HG02938 (cell line): ENCODE measurements around the gene MUC5AC.

Experiments used
- ATAC-seq: cut with Tn5 transposase; IDR thresholded peaks from one replicate; pipeline ENCODE4 v1.9.1; 2021; ENCODE audit warnings: mild to moderate bottlenecking, moderate library complexity; ENCODE audit not compliant: unreplicated experiment

Gene MUC5AC

DNA sequence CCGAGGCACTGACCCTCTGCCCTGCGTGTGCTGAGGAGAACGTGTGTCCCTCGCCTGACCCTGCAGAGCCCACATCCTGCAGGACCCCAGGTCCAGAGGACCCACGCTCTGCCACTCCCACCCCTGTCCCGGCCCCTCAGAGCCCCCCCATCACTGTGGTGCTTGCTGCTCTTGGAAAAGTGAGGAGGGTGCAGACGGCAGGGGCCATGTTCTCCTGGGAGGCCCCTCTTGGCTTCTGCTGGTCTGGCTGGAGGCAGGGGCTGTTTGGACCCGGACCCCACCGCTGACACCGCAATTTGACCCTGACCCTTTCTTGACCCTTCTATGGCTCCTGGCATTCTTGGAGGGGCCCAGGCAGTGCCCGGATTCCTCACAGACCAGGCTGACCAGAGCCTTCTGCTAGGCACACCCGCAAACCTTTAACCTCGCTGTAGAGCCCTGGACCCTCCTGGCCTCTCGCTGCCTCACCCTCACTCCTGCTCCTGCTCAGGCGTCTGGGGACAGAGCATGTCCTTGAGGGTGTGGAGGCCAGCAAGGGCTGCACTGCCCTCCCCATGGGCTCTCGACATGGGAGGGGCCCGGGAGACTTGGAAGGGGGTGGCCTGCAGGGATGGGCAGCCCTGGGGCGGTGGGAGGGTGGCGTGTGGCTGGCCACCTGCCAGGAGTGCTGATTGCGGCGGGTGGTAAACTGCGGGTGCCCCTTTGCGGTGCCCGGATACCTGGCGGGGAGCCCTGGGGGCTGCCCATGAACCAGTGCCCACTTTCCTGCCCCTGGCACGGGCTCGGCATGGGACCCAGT is 37.0 kb upstream of the MUC5AC start:
- ATAC-seq = no peak

DNA sequence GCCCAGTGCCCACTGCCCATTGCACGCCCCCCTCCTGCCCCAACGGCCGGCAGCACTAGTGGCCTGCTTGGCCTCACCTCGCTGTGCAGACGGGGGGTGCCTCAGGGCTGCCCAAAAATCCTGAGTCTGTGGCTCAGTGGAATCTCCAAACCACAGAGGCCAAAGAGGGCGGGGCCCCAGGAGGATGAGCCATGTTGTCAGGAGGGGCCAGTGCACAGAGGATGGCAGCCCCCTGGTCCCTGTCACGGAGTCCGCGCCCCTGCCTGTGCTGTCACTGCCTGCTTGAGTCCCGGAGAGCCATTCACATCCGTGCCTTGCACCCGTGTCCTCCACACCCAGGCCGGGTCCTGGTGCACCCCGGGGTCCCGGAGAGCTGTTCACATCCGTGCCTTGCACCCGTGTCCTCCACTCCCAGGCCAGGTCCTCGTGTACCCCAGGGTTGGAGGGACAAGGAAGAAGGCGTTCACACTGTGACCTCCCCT is 36.4 kb upstream of the MUC5AC start:
- no peak for ATAC-seq

DNA sequence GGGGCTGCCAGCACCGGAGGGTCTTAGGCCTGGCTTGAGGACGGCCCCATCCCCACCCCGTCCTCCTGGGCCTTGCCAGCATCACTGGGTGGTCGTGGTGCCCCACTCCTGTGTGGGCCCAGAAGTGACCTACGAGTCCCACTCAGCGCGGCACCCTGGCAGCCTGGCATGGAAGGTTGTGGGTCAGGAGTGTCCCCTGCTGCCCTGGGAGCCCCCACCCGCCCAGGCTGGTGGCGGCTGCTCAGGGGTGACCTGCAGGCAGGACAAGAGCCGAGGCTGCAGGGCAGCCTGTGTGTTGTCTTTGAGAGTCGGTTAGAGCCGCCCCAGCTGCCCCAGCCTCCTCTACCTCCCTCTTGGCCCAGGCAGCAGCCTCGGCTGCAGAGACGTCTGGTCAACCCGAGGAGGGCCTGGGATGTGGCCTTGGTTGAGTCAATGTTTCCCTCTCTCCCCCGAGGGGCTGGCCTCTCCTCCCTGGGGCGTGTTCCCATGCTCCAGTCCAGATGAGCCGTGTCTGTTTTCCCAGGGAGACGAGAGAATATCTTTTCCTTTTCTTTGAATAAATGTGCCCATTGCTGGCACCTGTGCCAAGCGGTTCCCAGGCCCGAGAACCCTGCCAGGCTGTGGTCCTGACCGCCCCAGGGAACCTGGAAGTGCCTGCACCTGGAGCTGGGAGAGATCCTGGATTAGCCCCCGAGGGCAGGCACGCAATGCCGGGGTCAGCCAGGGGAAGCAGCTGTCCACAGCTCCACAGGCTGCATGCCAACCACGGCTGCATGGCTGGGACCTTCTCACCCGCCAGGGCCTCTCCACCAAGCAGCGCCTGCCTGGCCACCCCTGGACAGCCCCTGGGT is 35.7 kb upstream of the MUC5AC start:
- no peak for ATAC-seq

DNA sequence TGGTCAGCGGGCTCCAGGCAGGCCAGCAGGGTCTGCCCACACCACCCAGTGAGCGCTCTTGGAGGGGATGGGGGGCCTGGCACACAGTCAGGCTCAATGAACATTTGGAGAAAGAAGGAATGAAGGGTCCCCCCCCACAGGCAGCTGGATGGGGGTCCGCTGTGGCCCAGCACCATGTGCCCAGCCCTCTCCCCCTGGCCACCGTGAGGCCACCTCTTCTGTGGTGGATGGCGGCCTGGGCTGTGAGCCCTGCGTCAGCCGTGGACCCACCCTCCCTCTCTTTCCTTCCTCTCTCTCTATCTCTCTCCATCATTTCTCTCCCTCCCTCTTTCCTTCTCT is 35.1 kb upstream of the MUC5AC start:
- ATAC-seq = no peak

DNA sequence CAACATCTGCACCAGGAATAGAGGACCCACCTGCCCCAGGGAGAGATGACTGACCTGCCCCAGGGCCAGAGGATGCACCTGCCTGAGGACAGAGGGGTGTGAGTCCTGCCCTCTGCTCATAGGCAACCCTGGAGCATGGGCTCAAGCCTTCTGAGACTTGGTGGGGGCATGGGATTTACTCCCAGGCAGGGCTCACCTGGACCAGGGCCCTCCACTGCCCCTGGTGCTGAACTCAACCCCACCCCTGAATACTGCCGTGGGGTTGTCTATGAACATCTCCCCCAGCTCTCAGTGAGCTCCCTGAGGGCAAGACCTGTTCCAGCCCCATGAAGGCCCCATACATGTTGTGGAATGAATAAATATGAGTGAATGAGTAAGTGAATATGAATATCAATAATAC is 33.8 kb upstream of the MUC5AC start:
- ATAC-seq = no peak

DNA sequence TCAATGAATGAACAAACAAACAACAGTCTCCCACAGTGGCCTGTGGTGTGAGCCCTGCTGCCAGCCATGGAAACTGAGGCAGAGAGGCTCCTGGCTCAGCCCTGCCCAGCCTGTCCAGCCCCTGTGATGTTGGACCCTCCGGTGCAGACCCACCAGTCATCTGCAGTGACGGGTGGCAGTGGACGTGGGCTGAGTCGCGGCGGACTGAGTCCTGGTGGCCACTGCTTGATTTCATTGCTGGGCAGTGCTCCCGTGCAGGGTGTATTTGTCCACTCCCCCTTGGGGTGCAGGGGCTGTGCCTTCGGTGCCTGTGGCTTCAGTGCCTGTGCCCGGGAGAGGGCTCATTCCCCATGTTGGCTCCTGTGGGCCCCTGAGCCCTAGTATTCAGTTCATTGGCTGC is 31.9 kb upstream of the MUC5AC start:
- no peak for ATAC-seq

DNA sequence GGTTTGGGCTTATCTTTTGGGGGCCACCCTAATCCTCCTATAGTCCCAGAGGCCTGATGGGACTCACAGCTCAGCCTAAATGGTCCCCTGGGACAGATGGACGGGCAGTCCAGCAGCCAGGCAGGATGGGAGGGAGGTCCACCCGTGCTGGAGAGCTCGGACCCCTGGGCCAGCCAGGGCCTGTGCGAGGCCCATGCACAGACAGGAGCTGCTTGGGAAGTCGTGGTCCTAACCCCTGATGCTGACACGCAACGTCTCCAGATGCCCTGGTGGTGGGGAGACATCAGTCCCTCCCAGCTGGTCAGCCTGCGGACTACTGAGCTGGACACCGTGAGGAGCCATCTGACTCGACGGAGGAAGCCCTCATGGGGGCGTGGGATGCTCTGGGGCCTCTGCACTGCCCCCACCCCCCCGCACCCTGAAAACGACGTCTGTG is 31.2 kb upstream of the MUC5AC start:
- no peak for ATAC-seq

DNA sequence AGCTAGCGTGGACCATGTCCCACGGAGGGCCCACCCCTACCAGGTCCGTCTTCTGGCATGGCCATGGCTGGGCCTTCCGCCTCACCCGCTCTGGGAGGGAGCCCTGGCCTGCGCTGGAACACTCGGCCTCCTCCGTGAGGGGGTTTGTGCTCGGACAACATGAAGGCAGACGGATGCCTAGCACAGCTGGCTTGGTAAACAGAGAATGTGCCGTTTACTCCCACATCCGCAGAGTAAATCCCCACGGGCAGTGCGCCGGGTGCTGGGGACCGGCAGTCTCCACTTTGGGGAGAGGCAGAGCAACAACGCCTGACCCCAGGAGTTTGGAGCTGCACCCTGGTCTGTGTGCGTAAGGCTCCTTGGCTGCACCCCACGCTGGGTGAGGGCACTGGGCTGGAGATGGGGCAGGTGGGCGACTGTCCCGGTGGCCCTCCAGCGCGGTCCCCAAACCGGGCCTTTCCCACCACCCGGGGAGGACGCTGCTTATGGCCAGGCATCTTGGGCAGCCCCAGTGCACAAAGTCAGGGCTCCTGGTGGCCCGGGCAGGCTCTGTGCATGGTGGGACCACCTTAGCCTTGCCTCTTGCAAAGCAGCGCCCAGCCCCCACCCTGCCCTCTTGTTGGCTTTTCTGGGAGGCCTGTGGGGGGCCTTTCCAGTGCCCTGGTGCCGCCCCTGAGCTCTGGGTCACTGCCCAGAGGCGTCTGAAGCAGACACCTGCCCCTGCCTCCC is 30.7 kb upstream of the MUC5AC start:
- no peak for ATAC-seq

DNA sequence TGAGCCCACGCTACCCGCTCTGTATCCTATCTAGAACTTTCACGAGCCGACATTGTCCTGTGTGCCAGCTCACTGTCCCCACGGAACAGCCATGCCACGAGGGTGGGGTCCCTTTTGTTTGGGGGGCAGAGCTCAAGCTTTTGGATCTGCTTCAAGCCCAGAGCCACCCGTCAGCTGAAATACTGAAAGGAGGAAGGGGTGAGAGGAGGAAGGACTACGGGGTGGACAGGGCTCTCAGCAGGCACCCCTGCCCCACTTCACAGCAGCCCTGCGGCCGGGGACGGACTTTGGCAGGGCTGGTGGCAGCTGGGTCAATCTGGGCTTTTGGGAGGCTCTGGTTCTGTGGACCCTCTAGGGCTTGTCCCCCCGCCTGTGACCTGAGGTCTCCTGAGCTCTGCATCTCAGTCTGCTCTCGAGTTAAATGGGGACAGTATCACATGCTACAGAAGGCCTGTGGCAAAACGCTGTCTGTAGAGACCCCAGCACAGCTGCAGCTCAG is 30.0 kb upstream of the MUC5AC start:
- ATAC-seq = no peak

DNA sequence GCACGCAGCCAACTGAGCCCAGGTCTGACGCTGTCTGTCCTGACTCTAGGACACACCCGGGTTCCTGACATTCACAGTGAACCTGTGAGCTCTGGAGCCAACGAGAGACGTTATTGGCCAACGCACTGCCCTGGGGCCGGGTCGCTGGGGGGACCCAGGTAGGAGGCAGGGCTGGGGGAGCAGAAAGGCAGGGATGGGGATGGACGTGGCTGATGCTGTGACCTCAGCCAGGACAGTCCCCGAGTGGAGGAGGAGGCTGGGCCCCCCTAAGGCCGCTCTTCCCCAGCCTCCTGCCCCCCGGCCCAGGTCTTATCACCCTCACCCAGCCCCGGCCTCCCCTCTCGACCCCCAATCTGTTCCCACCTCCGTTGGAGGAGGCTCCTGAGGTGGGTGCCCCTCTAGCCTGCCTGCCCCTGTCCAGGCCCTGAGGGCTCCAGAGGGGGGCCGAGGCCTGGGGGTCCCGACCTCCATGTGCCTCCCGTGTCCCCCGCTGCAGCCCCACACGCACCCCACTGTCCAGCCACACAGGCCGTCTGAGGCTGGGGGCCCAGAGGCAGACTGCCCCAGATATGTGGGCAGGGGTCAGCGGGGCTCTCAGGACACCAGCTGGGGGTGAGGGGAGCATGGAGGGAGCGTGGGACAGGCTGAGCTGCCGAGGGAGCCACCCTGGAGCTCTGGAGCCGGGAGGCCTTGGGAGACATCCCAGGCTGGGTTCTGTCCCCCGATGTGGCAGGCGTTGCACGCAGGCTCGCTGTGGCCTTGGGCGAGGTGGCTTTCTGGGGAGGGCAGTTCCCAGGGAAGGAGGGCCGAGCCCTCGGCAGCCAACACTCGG is 29.2 kb upstream of the MUC5AC start:
- ATAC-seq = no peak

DNA sequence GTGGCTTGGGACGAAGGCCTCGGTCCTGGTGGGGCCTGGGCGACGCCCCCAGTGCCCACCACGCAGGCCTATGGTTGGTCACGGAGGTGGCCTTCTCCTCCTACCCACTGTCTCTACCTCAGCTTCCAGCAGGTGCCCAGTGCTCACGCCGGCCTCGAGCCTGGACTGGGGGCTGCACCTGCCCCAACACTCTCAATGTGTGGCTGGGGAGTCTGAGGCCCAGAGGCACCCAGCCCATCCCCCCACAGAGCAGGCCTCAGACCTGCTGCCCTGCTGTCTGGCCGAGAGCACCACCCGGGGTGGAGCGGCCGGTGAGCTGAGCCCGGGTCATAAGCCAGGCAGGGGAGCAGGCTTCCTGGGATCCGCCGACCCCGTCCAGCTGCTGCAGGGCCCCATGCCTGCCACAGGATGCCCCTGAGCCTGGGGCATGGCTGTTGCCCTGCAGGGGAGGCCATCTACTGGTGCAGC is 28.6 kb upstream of the MUC5AC start:
- ATAC-seq = no peak

DNA sequence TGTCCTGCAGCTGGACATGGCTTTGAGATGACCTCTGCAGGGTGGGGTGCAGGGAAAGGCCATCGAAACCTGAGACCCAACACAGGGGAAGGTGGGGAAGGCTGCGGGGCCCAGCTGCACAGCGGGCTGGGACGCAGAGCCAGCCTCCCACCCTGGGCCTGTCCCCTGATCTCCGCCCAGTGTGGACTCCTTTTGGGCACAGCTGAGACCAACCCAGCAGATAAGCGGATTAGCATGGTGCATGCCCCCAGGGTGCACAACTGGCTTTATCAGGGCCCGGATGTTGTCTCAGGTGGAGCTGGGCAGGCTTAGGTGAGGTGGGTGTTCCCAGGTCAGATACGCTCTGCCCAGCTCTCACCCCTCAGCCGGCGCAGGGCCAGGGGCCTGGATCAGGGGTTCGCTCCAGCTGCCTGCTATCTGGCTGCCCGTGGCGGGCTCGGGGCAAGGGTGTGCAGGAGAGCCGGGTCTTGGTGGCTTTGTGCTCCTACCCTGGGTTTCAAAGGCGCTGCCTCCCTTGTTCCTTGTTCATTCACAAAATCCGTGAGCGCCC is 28.1 kb upstream of the MUC5AC start:
- ATAC-seq = no peak

DNA sequence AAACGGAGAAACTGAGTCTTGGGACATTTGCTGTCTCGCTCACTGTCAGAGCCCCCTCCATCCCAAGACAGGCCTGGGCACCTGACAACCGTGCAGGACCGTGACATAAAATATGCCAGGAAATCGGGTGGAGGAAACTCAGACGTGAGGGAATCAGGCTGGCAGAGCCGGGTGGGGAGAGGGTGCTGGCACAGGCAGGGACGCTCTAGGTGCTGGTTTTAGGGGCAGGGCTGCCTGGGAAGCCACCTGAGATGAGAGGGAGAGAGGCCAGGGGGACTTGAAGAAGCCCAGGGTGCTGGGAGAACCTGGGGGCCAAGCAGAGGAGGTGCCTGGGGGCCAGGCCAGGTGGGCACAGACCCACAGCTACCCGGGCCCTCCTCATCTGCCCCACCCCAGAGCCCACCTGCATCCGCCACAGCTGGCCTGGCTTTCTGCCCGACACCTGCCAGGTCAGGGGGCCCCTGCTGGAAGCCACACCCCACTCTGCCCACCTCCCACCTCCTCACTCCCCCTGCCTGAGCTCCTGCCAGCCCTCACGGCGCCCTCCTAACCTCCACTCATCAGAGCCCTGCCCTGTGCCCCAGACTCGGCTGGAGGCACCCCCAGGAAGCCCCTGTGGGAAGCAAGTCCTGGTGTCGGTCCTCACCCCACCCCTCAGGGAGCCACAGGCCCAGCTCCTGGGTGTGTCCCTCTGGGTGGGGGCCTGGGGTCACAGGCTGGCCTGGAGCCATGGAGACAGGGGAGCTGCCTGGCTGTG is 27.3 kb upstream of the MUC5AC start:
- ATAC-seq = no peak

DNA sequence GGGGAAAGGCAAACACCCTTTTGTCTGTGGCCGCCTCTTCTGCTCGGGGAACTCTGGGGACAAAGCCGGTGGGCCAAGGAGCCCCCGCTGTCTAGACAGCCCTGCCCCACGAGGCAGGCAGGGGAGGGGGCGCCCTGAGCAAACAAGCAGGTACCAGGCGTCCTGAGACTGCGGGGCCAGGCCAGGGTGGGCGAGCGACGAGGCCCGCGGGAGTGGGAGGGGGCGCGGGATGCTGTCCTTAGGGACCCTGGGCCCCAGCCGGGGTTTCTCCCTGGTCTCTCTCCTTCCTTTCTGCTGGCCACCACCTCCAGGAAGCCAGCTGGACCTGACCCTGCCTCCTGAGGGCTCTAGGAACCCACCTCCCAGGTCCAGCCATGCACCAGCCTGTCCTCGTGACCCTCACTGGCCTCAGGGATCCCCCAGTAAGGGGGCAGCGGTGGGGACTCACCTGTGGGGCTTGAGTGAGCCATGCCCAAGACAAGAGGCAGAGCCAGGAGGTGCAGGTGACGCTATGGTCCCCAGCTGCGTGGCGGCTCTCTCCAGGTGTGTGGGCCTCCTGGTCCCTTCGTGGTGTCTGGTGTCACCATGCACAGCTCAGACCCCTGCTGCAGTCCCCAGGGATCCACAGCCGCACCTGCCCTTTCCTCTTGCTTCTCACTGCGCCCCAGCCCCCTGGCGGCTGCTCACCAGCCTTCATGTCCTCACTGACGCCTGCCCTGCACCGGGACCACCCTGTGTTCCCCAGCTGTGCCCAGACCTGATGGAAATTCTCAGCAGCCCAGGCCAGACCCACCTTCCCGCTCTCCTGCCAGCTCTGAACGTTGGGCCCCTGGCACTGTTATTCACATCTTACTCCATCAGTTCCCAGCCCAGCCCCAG is 26.5 kb upstream of the MUC5AC start:
- ATAC-seq = no peak

DNA sequence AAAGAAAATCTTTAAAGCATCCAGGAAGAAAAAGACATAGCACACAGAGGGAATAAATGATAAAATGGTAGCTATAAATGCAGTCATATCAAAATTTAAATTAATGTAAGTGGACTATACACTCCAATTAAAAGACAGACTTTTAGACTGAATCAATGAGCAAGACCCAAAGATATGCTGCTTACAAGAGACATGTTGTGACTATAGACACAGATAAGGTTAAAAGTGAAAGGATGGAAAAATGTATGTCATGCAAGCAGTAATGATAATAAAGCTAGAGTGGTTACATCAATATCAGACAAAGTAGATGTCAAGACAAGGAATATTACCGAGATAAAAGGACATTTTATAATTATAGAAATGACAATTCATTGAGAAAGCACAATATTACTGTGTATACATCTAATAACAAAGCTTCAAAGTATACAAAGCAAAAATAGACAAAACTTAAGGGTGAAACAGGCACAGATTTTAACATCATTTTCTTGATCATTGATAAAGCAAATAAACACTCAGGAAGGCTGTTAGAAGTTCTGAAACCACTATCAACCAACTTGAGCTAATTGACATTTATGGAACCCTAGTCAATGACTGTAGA is 22.8 kb upstream of the MUC5AC start:
- ATAC-seq = no peak

DNA sequence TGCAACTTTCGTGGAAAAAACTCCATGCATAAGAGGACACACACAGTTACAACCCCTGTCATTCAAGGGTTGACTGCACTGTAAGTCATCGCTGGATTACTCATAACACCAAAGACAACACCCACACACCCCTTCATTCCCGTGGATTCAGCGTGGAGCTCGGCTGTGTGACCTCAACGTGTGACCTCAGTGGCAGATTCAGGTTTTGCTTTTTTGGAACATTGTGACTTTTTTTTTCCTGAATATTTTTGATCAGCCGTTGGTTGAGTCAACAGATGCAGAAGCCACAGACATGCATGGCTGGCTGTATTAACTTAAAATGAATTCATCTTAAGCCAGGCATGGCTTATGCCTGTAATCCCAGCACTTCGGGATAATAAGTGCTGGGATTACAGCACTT is 19.7 kb upstream of the MUC5AC start:
- no peak for ATAC-seq

DNA sequence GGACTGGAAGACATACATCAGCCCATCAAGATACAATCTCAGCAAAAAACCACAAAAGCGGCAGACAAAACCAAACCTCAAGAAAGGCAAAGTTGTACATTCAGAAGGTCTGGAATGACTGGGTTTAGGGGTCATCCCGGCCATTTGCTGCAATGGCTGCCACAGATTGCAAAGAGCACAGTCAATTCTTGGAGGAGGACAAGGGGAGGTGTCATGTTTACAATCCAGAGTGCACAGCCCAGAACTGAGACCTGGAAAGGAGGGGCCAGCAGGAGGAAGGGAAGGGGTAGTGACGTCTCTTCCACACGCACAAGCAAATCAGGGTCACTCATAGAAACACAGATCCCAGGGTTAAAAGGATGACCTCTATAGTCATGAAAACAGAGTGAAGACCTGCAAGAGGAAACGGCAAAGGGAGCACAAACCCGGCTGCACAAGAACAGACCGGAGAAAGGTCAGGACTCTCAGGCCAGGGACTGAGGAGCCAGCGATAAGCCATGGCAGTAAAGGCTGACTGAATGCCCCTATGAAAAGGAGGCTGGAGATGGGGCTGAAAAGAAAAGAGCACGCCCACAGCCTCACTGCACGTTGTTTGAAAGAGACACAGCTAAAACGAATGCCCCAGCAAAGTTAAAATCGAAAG is 18.2 kb upstream of the MUC5AC start:
- no peak for ATAC-seq
